CD4-positive, alpha-beta T cell treated with Interleukin-15 for 1 hour (primary cell): ENCODE data around the gene CCDC195.

Experiments
- DNase-seq: peaks from one replicate; pipeline ENCODE4 v3.0.0-alpha.2; 2020

CCDC195 gene

DNA sequence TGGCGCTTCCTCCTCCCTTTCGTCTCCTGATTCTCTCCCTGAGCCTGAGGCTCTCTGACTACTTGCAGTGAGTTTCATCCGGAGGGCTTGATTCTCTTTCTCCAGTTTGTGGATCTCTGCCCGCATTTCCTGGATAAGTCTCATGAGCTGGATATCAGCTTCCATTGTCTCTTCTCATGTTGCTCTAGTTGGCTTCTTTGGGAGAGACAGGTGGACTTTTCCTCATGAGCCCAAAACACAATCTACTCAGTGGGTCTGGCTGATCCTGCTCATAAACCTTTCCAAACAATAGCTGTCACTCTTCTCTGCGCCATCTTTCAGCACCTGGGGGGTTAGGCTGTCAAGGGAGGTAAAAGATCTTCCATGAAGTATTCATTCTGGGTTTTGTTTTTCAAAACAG is at the start of gene CCDC195:
Gene CCDC195 (minus strand): TSS at position 165 of the 400 bp plus-strand sequence. CDS start 0 bp downstream, at position 165.
- no peak for DNase-seq

- DNase-seq: no peak
Observed at GRCh38 chr2:224764565-224765236, 48.5 kb upstream of the CCDC195 start.

- no peak for DNase-seq
Observed at GRCh38 chr2:224757934-224758548, 41.9 kb upstream of the CCDC195 start.

DNA sequence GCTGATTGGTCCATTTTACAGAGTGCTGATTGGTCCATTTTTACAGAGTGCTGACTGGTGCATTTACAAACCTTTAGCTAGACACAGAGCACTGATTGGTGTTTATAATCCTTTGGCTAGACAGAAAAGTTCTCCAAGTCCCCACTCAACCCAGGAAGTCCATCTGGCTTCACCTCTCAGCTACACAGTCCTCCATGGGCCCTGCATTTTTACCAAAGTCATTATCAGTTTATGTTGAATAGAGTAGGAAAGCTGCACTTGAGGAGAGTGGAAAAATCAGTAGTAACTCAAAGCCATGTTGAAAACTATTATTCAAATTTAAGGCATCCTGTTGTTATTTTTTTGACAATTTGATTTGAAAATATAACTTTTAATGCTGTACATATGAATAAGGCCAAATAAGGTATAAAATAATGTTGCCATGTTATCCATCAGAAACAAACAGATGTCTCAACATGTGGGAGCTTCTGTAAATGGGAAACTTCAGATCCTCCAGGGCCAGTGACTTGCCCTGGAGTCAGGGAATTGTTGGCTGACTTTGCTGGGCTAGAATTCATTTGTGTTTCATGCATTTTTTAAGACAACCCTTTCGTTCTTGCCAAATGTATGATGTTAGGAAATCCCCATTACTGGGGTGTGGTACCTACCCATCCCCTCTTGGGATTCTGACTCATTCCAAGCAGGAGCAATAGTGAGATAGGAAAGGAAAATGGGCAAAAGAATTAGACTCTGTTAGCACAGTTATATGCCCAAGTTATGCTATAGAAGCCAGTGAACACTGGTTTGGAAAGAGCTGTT is 37.8 kb upstream of the CCDC195 start:
- DNase-seq: no peak

DNA sequence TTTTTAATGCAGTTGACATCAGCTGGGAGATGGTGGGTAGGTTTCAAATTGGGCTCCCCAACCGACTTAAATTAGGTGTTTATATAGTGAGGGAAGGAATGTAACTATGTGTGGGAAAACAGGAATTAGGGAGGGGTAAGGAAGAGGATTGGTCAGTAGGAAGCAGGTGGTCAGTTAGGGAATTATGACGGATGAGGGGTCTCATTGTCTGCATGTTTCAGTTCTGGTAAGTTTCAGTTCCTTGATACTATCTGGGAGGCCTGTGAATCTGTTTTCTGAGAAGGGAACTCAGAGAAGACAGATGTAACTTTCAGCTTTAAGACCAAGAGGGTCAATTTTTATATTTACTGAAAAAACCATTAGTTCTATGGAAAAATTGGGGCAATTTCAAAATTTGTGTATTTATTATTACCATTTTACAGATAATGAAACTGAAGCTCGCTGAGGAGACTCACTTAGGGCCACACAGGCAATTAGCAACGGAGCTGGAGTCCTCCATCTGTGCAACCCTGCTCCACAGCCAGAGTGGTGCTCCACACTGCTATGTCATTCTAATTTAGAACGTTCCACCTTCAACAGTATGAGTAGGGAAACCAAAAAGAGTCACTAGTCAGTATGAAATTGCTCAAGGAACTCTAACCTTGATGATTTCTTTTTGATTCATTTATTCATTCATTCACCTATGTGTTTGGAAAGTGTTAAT is 36.0 kb upstream of the CCDC195 start:
- no peak for DNase-seq

- DNase-seq: no peak
Observed at GRCh38 chr2:224749136-224749535, 33.0 kb upstream of the CCDC195 start.

DNA sequence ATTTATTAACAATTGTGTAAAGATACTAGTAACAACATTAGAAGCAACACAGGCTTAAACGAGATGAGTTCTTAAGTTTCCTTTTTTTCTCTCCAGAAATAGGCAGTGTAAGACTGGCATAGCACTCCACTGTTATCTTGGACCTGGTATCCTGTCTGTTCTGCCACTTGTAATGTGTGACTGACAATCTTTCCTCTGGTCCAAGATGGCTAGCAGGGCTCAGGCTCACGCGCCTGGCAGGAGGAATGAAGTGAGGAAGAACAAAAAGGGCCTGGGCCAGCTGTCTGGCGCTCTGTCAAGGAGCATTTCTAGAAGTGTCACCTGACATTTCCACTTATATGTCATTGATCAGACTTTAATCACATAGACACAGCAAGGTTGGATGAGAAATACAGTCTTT is 31.6 kb upstream of the CCDC195 start:
- no peak for DNase-seq

GRCh38 chr2:224736227-224736626 is 20.1 kb upstream of the CCDC195 start:
- DNase-seq: no peak

DNA sequence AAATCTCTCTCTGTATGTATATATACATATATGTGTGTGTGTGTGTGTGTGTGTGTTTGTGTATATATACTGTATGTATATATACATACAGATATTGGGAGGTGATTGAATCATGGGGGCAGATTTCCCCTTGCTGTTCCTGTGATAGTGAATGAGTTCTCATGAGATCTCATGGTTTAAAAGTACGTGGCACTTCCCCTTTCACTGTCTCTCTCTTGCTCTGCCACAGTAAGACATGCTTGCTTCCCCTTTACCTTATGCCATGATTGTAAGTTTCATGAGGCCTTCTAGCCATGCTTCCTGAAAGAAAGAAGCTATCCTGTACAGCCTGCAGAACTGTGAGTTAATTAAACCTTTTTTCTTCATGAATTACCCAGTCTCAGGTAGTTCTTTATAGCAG is 18.8 kb upstream of the CCDC195 start:
- no peak for DNase-seq

DNA sequence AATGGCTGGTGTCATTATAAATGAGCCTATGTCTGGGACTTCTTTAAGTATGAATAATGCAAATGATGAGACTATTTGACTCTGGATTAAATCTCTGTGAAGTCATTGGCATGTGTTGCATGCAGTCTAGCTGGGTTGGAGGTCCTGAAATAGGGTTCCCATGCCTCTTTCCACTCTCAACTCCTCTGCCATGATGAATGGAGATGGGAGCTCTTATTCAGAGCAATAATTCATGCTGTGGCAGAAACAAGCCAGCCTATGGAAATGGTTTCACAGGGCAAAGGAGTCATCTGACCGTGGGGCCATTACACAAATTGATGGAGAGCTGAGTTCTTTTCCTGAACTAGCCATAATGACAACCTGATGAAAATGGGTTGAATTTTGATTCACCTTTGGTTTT is 15.5 kb upstream of the CCDC195 start:
- no peak for DNase-seq

- no peak for DNase-seq
Observed at GRCh38 chr2:224729435-224729834, 13.3 kb upstream of the CCDC195 start.

- no peak for DNase-seq
Observed at GRCh38 chr2:224724331-224724730, 8.2 kb upstream of the CCDC195 start.

DNA sequence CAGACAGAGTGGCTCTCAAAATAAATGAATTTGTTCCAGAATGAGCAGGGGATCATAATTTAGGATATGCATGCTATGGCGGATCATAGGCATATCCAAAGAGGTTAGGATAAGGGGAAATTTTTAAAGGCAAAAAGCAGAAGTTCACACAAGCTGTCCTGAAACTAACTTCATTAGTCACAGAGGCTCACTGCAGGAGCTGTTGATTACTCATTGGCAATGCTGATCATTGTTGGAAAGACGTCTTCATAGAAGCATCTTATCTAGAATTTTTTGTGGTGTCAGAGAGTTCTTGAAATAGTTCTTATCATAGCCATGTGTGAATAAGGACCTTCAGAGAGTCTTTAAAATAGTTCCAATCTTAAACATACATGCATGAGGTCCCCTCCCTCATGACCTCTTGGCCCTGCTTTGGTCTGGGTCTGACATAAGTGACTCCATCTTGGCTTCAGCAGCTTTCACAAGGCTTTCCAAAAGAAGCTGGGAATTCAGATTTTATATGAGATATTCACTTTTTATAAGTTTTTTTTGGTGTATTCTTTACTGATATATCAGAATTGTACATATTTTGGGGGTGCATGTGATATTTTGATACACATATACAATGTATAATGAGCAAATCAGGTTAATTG is 7.5 kb upstream of the CCDC195 start:
- DNase-seq: no peak

DNA sequence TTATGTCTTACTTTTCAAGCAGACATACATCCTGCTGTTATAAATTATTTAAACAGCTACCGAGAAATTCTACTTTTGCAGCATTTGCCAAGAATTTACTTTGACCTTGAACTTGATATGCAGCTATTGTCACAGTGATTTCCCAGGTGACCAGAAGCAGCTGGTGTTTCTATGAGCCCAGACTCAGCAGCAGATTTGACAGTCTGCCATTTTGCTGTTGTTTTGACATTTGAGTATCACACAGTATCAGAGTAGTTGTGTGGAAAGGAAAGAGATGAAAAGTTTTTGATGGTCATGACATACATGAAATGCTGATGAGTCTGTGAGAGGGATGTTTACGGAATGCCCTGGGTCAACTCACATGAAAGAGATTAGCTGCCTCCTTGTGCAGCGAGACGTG is 6.6 kb upstream of the CCDC195 start:
- DNase-seq: no peak

DNA sequence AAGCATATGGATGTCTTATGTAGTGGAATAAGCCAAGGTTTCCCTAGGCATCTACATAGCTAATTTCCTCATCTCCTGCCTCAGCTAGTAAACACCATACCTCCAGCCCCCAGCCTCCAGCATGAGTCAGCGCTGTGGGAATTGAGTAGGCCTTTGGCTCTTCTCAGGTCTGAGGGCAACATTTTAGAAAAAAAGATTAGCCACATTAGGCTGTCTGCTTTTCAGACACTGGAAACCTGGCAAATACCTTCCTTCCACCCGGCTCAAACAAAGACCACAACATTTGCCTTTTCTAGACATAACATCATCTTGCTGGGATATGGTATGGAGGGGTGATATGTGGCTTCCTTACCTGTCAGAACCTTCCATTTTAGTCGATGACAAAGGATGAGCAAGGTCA is 6.1 kb upstream of the CCDC195 start:
- no peak for DNase-seq

DNA sequence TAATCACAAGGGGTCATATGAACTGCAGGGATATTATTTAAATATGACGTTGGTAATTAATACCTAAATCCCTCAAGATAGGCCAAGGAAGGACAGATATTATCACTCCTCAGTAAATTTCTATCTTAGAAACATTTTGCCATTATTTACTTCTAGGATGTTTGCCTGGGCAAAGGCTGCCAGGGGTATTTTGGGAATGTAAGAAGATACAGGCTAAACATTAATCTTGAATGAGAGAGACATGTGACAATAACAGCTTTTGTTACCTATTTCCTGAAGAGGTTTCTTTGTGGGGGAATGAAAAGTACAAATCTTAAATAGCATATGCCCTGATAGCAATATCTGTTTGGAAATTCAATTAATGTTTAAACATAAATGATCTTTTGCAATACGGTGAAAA is 756 bp upstream of the CCDC195 start:
- no peak for DNase-seq

DNA sequence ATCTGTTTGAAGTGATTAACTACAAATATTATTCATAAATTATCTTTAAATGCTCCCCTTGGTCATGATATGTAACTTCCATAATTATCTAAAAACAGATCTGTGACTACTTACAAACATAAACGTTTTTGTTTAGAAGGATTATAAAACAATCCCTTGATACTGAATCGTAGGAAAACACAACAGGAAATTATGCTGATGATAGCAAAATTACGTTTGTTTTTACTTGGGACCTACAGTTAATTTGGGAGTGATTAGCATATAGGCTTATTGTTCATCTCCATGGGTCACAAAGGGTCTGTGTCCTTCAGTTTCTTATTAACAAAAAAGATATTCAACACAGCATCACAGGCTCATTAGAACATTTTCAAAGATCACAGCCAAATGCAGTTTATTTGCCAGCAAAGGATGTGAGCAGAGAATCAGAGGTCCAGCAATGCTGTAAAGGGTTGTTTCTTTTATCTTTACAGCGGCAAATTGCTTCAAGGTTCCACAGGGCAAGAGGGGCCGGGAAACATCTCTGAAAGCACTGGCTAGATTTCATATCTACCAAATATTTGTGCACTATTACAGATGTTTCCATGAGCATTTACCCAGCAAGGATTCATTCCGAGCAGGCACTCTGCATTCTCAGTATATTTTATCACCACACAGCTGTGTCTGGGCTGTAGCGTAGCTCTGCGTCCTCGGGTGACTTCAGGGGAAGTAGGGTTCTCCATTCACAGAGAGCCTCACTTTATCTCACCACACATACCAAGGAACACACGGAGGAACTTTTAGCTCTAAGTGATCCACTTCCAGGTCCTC is 4.1 kb downstream of the CCDC195 start:
- DNase-seq: no peak

DNA sequence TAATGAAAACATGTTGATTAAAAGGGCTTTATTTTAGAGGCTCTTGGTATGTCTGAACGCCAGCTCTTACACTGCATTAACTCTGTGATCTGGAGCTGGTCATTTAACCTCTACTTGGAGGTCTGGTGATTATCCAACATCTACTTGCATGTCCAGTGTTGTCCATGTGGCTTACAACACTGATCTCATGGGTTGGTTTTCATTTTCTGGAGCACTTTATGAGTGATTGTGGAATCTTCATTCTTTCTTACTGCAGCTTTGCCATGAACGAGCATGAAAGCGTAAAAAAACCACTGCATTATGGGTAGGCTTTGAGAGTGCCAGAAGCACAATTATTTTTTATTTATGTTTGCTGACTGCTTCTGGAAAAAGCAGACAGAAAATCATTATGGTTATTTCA is 4.8 kb downstream of the CCDC195 start:
- DNase-seq: no peak

- no peak for DNase-seq
Observed at GRCh38 chr2:224709301-224709700, 6.9 kb downstream of the CCDC195 start.

DNA sequence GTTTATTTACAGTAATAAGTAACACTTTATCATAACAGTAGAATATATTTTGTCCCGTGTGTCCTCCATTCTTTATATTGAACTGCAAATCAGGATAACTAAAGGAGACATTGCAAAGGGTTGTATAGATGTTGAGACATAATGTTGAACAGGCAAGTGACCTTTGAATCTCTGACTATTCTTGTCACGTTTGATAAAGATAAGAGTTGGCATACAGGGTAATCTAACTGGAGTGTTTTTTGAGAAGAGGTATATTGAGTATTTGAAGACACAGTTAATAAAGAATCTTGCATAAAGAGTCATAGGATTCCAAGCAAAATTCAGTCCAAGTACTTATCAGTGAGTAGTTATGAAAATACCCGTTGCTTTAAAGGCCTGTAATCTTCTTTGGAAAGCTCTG is 21.7 kb downstream of the CCDC195 start:
- DNase-seq: no peak

- DNase-seq: no peak
Observed at GRCh38 chr2:224691563-224691962, 24.6 kb downstream of the CCDC195 start.

- no peak for DNase-seq
Observed at GRCh38 chr2:224690868-224691267, 25.3 kb downstream of the CCDC195 start.
